ENCODE data around the gene GAL3ST1. TPM values are rescaled to one million over a fixed set of nuclear protein-coding genes. Genes with fewer than 3 reads are reported as not detected.

GAL3ST1 gene
- polyA plus RNA-seq, 1 donor (not counting 4 experiments of a cell fraction or from before 2014, with no cell fraction given), result not detected

- Histone ChIP-seq H3K4me3 (ENCODE audit: control insufficient read depth in 2 of 3, extremely low read depth in 1 of 3, insufficient read depth in 2 of 3, low read depth in 1 of 3, low read length in 3 of 3) (no peak overlapping the region), H3K9me1 (ENCODE audit: control insufficient read depth, extremely low read depth, insufficient read depth, low read length) (no peaks in the 10 kb centered on the region), H3K27ac (ENCODE audit: control insufficient read depth, insufficient read depth, low read length) (no peak overlapping the region), H3K27me3 (ENCODE audit: control insufficient read depth, extremely low read depth, insufficient read depth, low read length) (no peaks in the 10 kb centered on the region), H4K20me1 (ENCODE audit: control insufficient read depth, extremely low read depth, insufficient read depth, low read length) (no peaks in the 10 kb centered on the region), H3K36me3 (ENCODE audit: control insufficient read depth in 2 of 2, extremely low read depth in 1 of 2, insufficient read depth in 2 of 2, low read length in 2 of 2) (peaks cover 70 to 75% of the 10 kb centered on the region in 2 experiments), H2AFZ (ENCODE audit: control insufficient read depth, low read length) (no peak overlapping the region), H3K79me2 (ENCODE audit: control insufficient read depth, insufficient read depth, low read length) (peaks cover 3% of the 10 kb centered on the region), H3K4me1 (ENCODE audit: control insufficient read depth, extremely low read depth, insufficient read depth, low read length) (no peaks in the 10 kb centered on the region), H3K9ac (ENCODE audit: control insufficient read depth, extremely low read depth, insufficient read depth, low read length) (no peak overlapping the region), H3K9me3 (ENCODE audit: control insufficient read depth, low read depth, low read length) (no peaks in the 10 kb centered on the region), H3K4me2 (ENCODE audit: control insufficient read depth, extremely low read depth, insufficient read depth, low read depth, low read length) (no peak overlapping the region)
- dilution Hi-C loops (cut with MboI; ENCODE audit: extremely low pct_ligation_motif_present, low sequenced_read_pairs), result no loop called here
- TF ChIP-seq EZH2 (IDR thresholded peaks at IDR 0.05; ENCODE audit: low read length), result no peak
- no peak for TF ChIP-seq CTCF (optimal IDR thresholded peaks at IDR 0.05 in 1 of 3, IDR thresholded peaks at IDR 0.05 in 1 of 3, conservative IDR thresholded peaks at IDR 0.05 in 1 of 3; ENCODE audit: extremely low read depth in 1 of 3, insufficient read depth in 2 of 3, low read length in 3 of 3)
- FAIRE-seq (no peak), DNase-seq (ENCODE audit: low read depth, low spot score) (no peak)
Measured at GRCh38 chr22:30582788-30583545, 8.5 kb upstream of the GAL3ST1 start.

GRCh38 chr22:30582051-30582450 is 7.6 kb upstream of the GAL3ST1 start:
- dilution Hi-C loops (cut with MboI; ENCODE audit: extremely low pct_ligation_motif_present, low sequenced_read_pairs), result no loop called here
- TF ChIP-seq CTCF (optimal IDR thresholded peaks at IDR 0.05 in 1 of 3, IDR thresholded peaks at IDR 0.05 in 1 of 3, conservative IDR thresholded peaks at IDR 0.05 in 1 of 3; ENCODE audit: extremely low read depth in 1 of 3, insufficient read depth in 2 of 3, low read length in 3 of 3), result no peak
- no peak for TF ChIP-seq EZH2 (IDR thresholded peaks at IDR 0.05; ENCODE audit: low read length)
- no peaks in the 10 kb centered on the region for H3K79me2 ChIP-seq (ENCODE audit: control insufficient read depth, insufficient read depth, low read length)
- H3K9me3 ChIP-seq (ENCODE audit: control insufficient read depth, low read depth, low read length), result no peaks in the 10 kb centered on the region
- no peaks in the 10 kb centered on the region for H3K9me1 ChIP-seq (ENCODE audit: control insufficient read depth, extremely low read depth, insufficient read depth, low read length)
- H3K4me2 ChIP-seq (ENCODE audit: control insufficient read depth, extremely low read depth, insufficient read depth, low read depth, low read length), result no peak overlapping the region
- DNase-seq (ENCODE audit: low read depth, low spot score) (no peak), FAIRE-seq (no peak)
- no peaks in the 10 kb centered on the region for H3K4me1 ChIP-seq (ENCODE audit: control insufficient read depth, extremely low read depth, insufficient read depth, low read length)
- H4K20me1 ChIP-seq (ENCODE audit: control insufficient read depth, extremely low read depth, insufficient read depth, low read length), result peaks cover under 1% of the 10 kb centered on the region
- no peak overlapping the region for H3K9ac ChIP-seq (ENCODE audit: control insufficient read depth, extremely low read depth, insufficient read depth, low read length)
- H3K36me3 ChIP-seq (ENCODE audit: control insufficient read depth in 2 of 2, extremely low read depth in 1 of 2, insufficient read depth in 2 of 2, low read length in 2 of 2), result peaks cover 67 to 68% of the 10 kb centered on the region in 2 experiments
- H3K4me3 ChIP-seq (ENCODE audit: control insufficient read depth in 2 of 3, extremely low read depth in 1 of 3, insufficient read depth in 2 of 3, low read depth in 1 of 3, low read length in 3 of 3), result no peak overlapping the region
- H3K27ac ChIP-seq (ENCODE audit: control insufficient read depth, insufficient read depth, low read length), result no peak overlapping the region
- H3K27me3 ChIP-seq (ENCODE audit: control insufficient read depth, extremely low read depth, insufficient read depth, low read length), result no peaks in the 10 kb centered on the region
- no peak overlapping the region for H2AFZ ChIP-seq (ENCODE audit: control insufficient read depth, low read length)

Measured in keratinocyte (primary cell).